Glomerular endothelial cell (primary cell): ENCODE results near the gene KLHL30. TPM values are rescaled to one million over a fixed set of nuclear protein-coding genes. Genes with fewer than 3 reads are reported as not detected.
"Not testable (repeated sequence)": the region's sequence is repeated elsewhere in the genome, so short reads cannot be mapped to it uniquely, and the experiment has no call there.

Experiments
- DNase-seq: peaks from one replicate; pipeline ENCODE4 v3.0.0-alpha.2; 2011; ENCODE audit warnings: low read depth, low spot score; ENCODE audit errors: extremely low read depth
- total RNA-seq: library from RNA; depleted of rRNA; stranded (reverse); fragments of >200 nt; gene quantifications from 2 replicates; pipeline ENCODE4 v1.2.3, GENCODE V29; 2015

KLHL30 gene
- total RNA-seq, 1 donor from 2014 or later = 0.12 TPM

DNA sequence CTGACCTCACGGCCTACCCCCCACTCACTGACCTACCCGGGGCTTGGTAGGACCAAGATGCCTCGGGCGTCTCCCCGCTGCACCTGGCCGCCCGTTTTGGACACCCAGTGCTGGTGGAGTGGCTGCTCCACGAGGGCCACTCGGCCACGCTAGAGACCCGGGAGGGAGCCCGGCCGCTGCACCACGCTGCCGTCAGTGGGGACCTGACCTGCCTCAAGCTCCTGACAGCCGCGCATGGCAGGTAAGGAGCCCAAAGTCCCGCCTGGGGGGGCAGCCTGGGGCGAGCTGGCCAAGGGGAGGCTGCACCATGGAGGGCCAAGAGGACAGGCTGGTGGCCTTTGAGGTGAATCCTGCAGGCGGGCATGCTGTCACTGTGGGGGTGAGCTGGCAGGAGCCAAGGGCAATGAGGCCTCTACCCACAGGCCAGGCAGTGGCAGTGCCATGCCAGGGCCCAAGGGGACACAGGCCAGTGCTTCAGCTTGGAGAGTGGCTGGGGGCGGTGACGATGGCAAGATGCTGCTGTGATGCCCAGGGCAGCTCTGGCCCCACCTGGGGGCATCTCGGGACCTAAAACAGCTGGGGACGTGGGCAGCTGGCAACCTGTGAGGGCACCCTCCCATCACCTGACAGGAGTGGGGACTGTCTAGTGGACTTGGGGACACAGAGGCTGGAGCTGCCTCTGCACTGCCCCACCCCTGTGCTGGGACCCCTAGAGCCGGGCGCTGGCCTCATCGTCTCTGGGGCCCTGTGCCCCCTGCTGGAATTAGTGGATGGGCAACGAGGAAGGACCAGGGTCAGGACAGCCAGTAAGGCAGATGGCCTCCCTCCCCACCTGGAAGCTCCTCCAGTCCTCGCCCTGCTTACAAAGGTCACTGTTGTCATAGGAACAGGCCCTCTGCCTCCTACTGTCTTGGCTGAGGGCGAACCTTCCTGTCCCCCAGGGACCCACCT, 36.3 kb upstream of the KLHL30 start:
- DNase-seq = no peak

DNA sequence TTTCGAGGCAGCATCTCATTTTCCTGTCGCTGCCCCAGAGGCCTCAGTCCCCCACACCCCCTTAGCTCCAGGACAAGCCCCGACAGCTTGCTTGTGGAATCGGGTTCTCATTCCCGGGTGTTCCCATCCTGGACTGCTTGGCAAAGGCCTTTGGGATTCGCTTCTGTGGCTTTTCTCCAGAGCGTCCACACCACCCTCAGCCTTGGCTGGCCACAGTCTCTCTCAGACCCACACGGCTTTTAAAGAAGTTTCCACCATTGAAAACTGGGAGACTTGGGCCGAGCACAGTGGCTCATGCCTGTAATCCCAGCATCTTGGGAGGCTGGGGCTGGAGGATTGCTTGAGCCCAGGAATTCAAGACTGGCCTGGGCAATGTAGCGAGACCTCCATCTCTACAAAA, 35.6 kb upstream of the KLHL30 start:
- DNase-seq = no peak

DNA sequence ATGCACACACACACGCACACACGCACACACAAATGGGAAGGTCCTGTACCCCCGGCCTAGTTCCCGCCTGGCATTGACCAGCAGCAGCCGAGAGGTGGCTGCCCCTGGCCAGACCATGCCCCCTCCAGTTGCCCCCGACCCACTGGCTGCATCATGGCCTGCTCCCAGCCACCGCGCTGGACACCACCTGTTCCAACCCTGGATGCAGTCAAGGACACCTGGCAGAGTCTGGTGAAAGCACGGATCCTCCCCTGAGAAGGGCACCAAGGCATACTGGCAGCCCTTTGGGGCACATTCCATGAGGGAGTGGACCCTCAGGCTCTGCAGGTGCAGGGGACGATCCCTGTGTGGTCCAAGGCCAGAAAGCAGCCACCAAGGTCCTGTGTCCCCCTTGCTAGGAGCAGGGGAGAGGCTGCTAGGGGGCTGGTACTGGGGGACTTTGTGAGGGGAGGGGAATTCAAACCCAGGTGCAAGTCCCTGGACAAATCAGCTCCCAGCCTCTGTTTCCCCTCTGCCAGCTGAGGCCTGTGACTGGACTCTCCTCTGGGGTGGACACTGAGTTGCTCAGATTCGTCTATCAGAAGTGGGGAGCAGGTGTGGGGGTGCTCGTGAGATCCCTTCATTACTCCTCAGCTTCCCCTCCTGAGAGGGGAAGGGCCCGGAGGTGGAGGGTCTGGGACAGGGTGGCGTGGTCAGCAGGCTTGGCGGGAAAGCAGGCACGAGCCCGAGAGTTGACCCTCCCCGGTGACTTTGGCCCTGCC, 34.8 kb upstream of the KLHL30 start:
- DNase-seq = no peak

GRCh38 chr2:238104226-238104690, 34.2 kb upstream of the KLHL30 start:
- DNase-seq = no peak

- no peak for DNase-seq
Measured at GRCh38 chr2:238104691-238105371, 33.6 kb upstream of the KLHL30 start.

- no peak for DNase-seq
Measured at GRCh38 chr2:238105506-238106338, 32.7 kb upstream of the KLHL30 start.

DNA sequence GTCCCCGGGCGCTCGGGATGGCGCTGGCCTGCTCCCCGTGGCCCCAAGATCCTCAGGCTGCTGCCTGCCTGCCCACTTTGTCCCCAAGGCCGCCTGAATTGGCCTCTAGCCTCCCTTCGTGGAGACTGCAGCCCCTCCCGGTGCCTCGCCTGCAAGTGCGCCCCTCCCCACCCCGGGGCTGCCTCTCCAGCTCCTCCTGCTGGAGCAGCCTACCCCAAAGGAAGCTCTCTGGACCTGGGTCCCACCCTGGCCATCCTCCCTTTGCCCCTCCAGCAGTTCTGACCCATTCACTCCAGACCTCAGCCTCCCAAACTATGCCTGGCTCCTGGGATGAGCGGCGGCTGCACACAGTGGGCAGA, 32.1 kb upstream of the KLHL30 start:
- DNase-seq = no peak

GRCh38 chr2:238106698-238107524, 31.6 kb upstream of the KLHL30 start:
- DNase-seq = no peak

DNA sequence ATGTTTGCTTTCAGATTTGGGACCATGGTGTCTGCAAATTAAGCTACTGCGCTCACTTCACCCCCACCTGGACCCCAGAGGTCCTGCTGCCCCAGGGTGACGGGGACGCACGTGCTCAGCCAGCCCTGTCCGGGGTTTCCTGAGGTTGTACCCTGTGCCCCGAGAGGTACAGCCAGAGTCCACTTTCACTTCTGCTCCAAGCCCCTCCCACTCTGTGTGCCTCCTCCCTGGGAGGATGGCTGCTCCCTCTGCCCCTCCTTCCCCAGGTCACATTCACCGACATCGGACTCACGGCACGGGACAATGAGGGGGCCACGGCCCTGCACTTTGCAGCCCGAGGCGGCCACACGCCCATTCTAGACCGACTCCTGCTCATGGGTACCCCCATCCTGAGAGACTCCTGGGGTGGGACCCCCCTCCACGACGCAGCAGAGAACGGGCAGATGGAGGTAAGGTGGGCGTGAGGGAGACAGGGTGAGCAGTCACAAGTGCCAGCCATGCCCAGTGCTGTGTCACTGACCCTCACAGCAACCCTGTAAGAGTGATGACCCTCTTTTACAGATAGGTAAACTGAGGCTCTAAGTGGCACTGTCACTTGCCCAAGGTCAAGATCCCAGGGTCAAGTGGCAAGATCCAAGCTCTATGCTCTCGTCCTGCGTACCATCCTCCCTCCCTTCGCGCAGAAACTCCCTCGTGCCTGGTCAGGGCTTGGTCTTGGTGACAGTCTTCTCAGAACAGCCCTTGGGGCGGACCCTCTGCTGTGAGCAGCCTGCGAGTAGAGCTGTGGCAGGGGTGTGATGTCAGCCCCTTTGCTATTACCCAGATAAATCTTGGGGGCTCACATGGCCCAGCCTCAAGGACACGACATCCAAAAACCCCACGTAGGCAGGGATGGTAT, 30.7 kb upstream of the KLHL30 start:
- DNase-seq = no peak

DNA sequence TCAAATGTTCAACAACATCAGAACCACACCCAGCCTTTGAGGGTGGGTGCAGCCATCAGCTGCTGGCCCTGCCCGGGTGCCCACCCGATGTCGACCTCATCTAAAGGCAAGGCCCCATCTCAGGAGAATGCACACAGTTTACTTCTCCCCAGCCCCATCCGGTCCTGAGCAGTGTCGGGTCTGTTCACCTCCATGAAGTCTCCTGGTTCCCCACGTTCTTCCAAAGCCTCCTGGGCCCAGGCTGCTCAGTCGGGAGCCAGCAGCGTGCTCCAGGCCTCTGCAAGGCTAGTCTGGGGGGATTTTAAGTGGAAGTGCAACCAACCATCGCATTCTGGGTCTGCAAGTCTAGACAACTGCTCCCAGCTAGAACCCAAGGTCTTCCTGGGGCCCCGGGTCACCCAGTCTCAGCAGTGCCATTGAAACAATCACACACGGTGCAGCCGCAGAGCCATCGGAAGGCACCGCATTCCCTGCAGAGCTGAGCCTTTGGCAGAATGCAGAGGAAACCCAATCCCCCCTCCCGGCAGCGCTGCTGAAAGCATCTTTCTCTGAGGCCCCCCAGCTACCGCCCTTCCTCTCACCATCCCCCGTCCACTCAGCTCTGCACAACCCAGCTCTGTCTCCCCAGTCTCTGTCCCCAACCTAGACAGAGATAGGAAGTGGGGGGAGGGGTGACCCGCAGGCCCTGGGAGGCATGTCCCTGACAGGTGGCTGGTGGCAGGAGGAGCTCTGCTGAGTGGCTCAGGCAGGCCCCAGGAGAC, 29.9 kb upstream of the KLHL30 start:
- DNase-seq = no peak

DNA sequence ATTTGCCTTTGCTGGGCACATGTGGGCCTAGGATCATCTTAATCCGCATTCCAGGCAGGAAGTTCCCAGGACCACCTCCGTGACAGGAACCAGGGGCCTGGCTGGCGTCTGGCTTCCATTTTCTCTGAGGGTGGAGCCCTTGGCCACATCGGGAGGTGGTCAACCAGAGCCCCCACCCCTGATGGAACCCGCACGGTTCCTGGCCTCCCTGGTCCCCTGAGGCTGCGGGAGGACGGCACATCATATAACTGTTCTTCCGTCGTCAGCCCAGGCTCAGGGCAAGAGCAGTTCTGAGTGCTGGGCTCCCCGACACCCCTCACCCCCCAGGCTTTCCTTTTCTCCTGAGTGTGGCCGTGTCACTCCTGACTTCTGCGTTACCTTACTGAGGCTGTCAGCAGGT, 24.9 kb upstream of the KLHL30 start:
- DNase-seq = no peak

GRCh38 chr2:238114331-238114841, 24.1 kb upstream of the KLHL30 start:
- no peak for DNase-seq

- DNase-seq = no peak
Measured at GRCh38 chr2:238114851-238115660, 23.4 kb upstream of the KLHL30 start.

- not testable (repeated sequence) for DNase-seq
Measured at GRCh38 chr2:238115709-238116108, 22.8 kb upstream of the KLHL30 start.

DNA sequence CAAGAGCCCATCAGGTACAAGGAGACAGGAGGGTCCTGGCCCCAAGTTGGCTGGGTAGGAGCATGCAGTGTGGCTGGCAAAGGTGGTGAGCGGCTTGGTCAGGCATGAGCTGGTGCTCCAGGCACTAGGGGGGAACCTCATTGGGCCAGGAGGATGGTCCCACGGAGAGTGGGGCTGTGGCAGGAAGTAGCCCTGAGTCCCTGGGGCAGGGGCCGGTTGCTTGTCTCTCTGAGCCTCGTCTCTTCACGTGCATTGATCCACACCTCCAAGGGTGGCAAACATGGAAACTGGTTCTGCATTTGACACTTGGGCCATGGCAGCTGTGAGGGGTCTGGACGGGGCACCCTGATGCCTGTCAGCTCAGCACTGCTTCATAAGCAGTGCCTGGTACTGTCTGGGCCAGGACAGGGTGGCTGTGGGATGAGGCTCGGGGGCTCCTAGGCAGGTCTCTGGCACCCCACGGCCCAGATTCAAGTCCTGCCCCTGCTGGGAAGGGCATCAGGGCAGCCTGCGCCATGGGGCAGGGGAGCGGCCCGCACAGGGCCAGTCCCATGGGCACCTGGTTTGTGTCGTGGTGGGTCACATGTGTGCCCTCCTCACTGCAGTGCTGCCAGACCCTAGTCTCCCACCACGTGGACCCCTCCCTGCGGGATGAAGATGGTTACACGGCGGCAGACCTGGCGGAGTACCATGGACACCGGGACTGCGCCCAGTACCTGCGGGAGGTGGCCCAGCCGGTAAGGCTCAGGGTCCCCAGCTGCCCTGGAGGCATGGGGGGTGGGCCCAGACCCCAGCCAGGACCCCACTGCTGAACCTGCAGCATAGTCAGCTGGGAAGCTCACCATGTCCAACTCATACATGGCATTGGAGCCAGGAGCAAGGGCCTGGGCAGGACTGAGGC, 21.9 kb upstream of the KLHL30 start:
- DNase-seq = no peak
